DND-41 (cell line): ENCODE results near the gene IL20RB.

ENCODE experiments used
- CTCF ChIP-seq: IDR thresholded peaks from 2 replicates; pipeline ENCODE4 v1.5.1; 2012; ENCODE audit warnings: borderline replicate concordance, low read length, moderate library complexity, mild to moderate bottlenecking; ENCODE audit not compliant: poor library complexity, severe bottlenecking; ENCODE audit errors: extremely low read depth
- EZH2 ChIP-seq: IDR thresholded peaks from 3 replicates; pipeline ENCODE4 v1.6.1; 2012; ENCODE audit warnings: borderline replicate concordance, low read depth, mild to moderate bottlenecking, moderate library complexity, low read length, inconsistent platforms; ENCODE audit not compliant: severe bottlenecking

- no peak for TF ChIP-seq CTCF
- no peak for TF ChIP-seq EZH2
These were observed 1.2 kb downstream of the IL20RB start for GRCh38 chr3:136958939-136959338.
